Vagina (tissue), 2 donors: Measurements from ENCODE around the gene TMEM190.

Source experiments
- CTCF ChIP-seq, 3 experiments: fragments of 450-650 bp in 2 of 3; fragments of 200-600 bp in 1 of 3; sonication (generic) in 1 of 3; IDR thresholded peaks; one replicate each; pipeline ENCODE4 v1.5.1; 2017 to 2019; ENCODE audit warnings: antibody characterized with exemption in 3 of 3, mild to moderate bottlenecking in 2 of 3, moderate library complexity in 2 of 3
- POLR2A ChIP-seq, 2 donors: fragments of 450-650 bp; IDR thresholded peaks; one replicate each; pipeline ENCODE4 v1.6.1; 2017; ENCODE audit warnings: antibody characterized with exemption in 2 of 2, mild to moderate bottlenecking in 2 of 2, moderate library complexity in 2 of 2

- TF ChIP-seq POLR2A (IDR thresholded peaks at IDR 0.05) (no peak), CTCF (IDR thresholded peaks at IDR 0.05) (no peak)
These were observed 30.6 kb upstream of the TMEM190 start for GRCh38 chr19:55345818-55346724.
